ENCODE measurements around the gene PACSIN2. TPM values are rescaled to one million over a fixed set of nuclear protein-coding genes. Genes with fewer than 3 reads are reported as not detected.

The PACSIN2 gene
- total RNA-seq, 2 experiments from 2014 or later = 33.5 to 35.7 TPM

- ATAC-seq (no peak), DNase-seq (no peak)
- H3K4me3 Mint-ChIP-seq = no peak overlapping the region
- H3K36me3 Mint-ChIP-seq (ENCODE audit: low read depth) = peaks cover 2% of the 10 kb centered on the region
- intact Hi-C loops (cut with micrococcal nuclease) = no loop called here
- no peak for TF ChIP-seq CTCF (IDR thresholded peaks at IDR 0.05)
- H3K27ac Mint-ChIP-seq = peak overlapping the region; percentile 5
- no peaks in the 10 kb centered on the region for H3K9me3 Mint-ChIP-seq
- POLR2A ChIA-PET = interaction anchor here (1.5 kb wide), 1 partner anchor 118 kb away, joined by 3 read pairs; no protein-coding TSS in a partner anchor
- H3K27me3 Mint-ChIP-seq = no peaks in the 10 kb centered on the region
- CTCF ChIA-PET = interaction anchor here (0.8 to 2.7 kb wide), 5 partner anchors 9 to 165 kb away, joined by 3 to 7 read pairs (median 4); no protein-coding TSS in a partner anchor
- peaks cover 32% of the 10 kb centered on the region for H3K4me1 Mint-ChIP-seq (ENCODE audit: low read depth)
These were observed 119.4 kb downstream of the PACSIN2 start for GRCh38 chr22:42895541-42895981.

GRCh38 chr22:42895087-42895486, 119.9 kb downstream of the PACSIN2 start:
- peaks cover 32% of the 10 kb centered on the region for H3K4me1 Mint-ChIP-seq (ENCODE audit: low read depth)
- DNase-seq (peak; percentile 46), ATAC-seq (peak; percentile 82)
- intact Hi-C loops (cut with micrococcal nuclease) = no loop called here
- no peaks in the 10 kb centered on the region for H3K9me3 Mint-ChIP-seq
- ChIA-PET POLR2A (interaction anchor here (1.5 kb wide), 1 partner anchor 119 kb away, joined by 3 read pairs; no protein-coding TSS in a partner anchor), CTCF (interaction anchor here (0.8 to 2.7 kb wide), 7 partner anchors 8 to 165 kb away, joined by 3 to 11 read pairs (median 4); no protein-coding TSS in a partner anchor)
- no peak for TF ChIP-seq CTCF (IDR thresholded peaks at IDR 0.05)
- peak overlapping the region; percentile 5 for H3K27ac Mint-ChIP-seq
- no peak overlapping the region for H3K4me3 Mint-ChIP-seq
- no peaks in the 10 kb centered on the region for H3K27me3 Mint-ChIP-seq
- peaks cover 2% of the 10 kb centered on the region for H3K36me3 Mint-ChIP-seq (ENCODE audit: low read depth)

GRCh38 chr22:42893371-42894150, 121.4 kb downstream of the PACSIN2 start:
- H3K27me3 Mint-ChIP-seq = no peaks in the 10 kb centered on the region
- intact Hi-C loops (cut with micrococcal nuclease) = no loop called here
- peak; percentile 19 for DNase-seq
- peaks cover 6% of the 10 kb centered on the region for H3K36me3 Mint-ChIP-seq (ENCODE audit: low read depth)
- no peak overlapping the region for H3K4me3 Mint-ChIP-seq
- peak; percentile 38 for ATAC-seq
- ChIA-PET CTCF (interaction anchor here (0.7 to 1.9 kb wide), 3 partner anchors 8 to 141 kb away, joined by 3 to 11 read pairs (median 3); no protein-coding TSS in a partner anchor), POLR2A (interaction anchor here (0.6 to 1.6 kb wide), 3 partner anchors 14 to 279 kb away, joined by 3 to 4 read pairs (median 3); no protein-coding TSS in a partner anchor)
- peak overlapping the region; percentile 30 for H3K27ac Mint-ChIP-seq
- TF ChIP-seq CTCF (IDR thresholded peaks at IDR 0.05) = no peak
- peaks cover 42% of the 10 kb centered on the region for H3K4me1 Mint-ChIP-seq (ENCODE audit: low read depth)
- H3K9me3 Mint-ChIP-seq = no peaks in the 10 kb centered on the region

- POLR2A ChIA-PET = interaction anchor here (0.6 to 1.6 kb wide), 3 partner anchors 13 to 279 kb away, joined by 3 to 4 read pairs (median 3); no protein-coding TSS in a partner anchor
- Mint-ChIP-seq H3K36me3 (ENCODE audit: low read depth) (peaks cover 6% of the 10 kb centered on the region), H3K4me3 (no peak overlapping the region), H3K27ac (no peak overlapping the region), H3K9me3 (no peaks in the 10 kb centered on the region), H3K4me1 (ENCODE audit: low read depth) (peaks cover 42% of the 10 kb centered on the region), H3K27me3 (no peaks in the 10 kb centered on the region)
- DNase-seq (no peak), ATAC-seq (no peak)
- intact Hi-C loops (cut with micrococcal nuclease) = no loop called here
- CTCF ChIA-PET = interaction anchor here (0.7 kb wide), 1 partner anchor 9 kb away, joined by 3 read pairs; no protein-coding TSS in a partner anchor
- no peak for TF ChIP-seq CTCF (IDR thresholded peaks at IDR 0.05)
These were observed 122.2 kb downstream of the PACSIN2 start for GRCh38 chr22:42892571-42893316.
